Measurements from ENCODE around the gene TNRC18.

DNA sequence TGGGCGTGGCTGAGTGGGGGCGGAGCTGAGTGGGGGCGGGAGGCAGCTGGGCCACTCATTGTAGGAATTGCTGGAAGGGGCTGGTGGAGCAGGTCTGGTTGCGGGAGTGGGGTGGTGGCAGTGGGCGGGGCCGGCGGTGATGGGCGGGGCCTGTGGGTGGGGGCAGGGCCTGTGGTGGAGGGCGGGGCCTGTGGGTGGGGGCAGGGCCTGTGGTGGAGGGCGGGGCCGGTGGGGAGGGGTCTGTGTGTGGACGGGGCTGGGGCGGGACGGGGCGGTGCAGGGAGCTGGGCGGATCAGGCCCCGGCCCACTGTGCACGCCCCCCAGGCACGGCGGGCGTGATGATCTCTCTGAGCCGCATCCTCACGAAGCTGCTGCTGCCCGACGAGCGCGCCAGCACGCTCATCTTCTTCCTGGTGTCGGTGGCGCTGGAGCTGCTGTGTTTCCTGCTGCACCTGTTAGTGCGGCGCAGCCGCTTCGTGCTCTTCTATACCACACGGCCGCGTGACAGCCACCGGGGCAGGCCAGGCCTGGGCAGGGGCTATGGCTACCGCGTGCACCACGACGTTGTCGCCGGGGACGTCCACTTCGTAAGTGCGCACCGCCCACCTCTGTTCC lies 126.9 kb downstream of the TNRC18 start:
- no peak for TF ChIP-seq ELF1 (IDR thresholded peaks at IDR 0.05)
- TF ChIP-seq CTCF (IDR thresholded peaks at IDR 0.05), result no peak
- TF ChIP-seq EP300 (IDR thresholded peaks at IDR 0.05; ENCODE audit: borderline replicate concordance in 1 of 2, low read depth in 1 of 2, low read length in 1 of 2), result no peak
- TF ChIP-seq JUND (IDR thresholded peaks at IDR 0.05), result no peak
- TF ChIP-seq RFX5 (IDR thresholded peaks at IDR 0.05; ENCODE audit: low read length), result no peak
- no peak for TF ChIP-seq POLR2AphosphoS5 (IDR thresholded peaks at IDR 0.05; ENCODE audit: low read depth, low read length)
- no peak for TF ChIP-seq NRF1 (IDR thresholded peaks at IDR 0.05; ENCODE audit: low read depth, low read length)
- TF ChIP-seq YY1 (IDR thresholded peaks at IDR 0.05; ENCODE audit: low read depth), result no peak
- no peak for TF ChIP-seq REST (IDR thresholded peaks at IDR 0.05; ENCODE audit: low read depth, low read length)
- TF ChIP-seq FOXJ3 (CRISPR knock-in tag; IDR thresholded peaks at IDR 0.05), result no peak

Data from SK-N-SH (cell line).